ENCODE measurements around the gene MRFAP1L1.
"Not testable (repeated sequence)": the region's sequence is repeated elsewhere in the genome, so short reads cannot be mapped to it uniquely, and the experiment has no call there.

The MRFAP1L1 gene

GRCh38 chr4:6709230-6710114 lies at the start of gene MRFAP1L1:
Gene MRFAP1L1, minus strand, starts transcription at chr4:6709865. Its CDS starts 236 bp downstream, at chr4:6709629.
- TF ChIP-seq, protein P1, sequence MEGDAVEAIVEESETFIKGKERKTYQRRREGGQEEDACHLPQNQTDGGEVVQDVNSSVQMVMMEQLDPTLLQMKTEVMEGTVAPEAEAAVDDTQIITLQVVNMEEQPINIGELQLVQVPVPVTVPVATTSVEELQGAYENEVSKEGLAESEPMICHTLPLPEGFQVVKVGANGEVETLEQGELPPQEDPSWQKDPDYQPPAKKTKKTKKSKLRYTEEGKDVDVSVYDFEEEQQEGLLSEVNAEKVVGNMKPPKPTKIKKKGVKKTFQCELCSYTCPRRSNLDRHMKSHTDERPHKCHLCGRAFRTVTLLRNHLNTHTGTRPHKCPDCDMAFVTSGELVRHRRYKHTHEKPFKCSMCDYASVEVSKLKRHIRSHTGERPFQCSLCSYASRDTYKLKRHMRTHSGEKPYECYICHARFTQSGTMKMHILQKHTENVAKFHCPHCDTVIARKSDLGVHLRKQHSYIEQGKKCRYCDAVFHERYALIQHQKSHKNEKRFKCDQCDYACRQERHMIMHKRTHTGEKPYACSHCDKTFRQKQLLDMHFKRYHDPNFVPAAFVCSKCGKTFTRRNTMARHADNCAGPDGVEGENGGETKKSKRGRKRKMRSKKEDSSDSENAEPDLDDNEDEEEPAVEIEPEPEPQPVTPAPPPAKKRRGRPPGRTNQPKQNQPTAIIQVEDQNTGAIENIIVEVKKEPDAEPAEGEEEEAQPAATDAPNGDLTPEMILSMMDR (IDR thresholded peaks at IDR 0.05): 0 out of 2 replicates have a peak, but pooled peaks have one; percentile 7
- no peak for TF ChIP-seq ZFX (IDR thresholded peaks at IDR 0.05; ENCODE audit: borderline replicate concordance)
- peak within 1 kb of the TSS; percentile 85 for H3K27ac ChIP-seq

DNA sequence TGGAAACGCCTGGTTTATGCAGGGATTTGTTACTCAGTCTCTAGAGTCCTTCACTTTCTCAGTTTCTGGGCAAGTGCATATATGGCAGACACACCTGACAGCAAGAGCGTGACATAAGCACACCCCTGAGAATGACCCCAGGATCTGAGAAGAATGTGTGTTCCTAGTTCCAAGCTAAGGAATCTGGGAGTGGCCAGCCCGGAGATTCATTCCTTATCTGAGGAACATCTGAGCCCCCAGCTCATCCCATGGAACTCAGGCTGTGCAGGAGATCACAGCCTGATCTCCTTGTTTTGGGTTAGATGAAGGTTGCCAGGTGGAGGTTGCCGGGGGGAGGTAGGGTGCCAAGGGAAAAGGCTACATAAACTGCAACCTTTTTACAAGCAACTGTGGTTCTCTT lies 49.1 kb upstream of the MRFAP1L1 start:
- no peak for TF ChIP-seq ZFX (IDR thresholded peaks at IDR 0.05; ENCODE audit: borderline replicate concordance)
- TF ChIP-seq, protein P1 (IDR thresholded peaks at IDR 0.05): no peak
- no peak overlapping the region for H3K27ac ChIP-seq

DNA sequence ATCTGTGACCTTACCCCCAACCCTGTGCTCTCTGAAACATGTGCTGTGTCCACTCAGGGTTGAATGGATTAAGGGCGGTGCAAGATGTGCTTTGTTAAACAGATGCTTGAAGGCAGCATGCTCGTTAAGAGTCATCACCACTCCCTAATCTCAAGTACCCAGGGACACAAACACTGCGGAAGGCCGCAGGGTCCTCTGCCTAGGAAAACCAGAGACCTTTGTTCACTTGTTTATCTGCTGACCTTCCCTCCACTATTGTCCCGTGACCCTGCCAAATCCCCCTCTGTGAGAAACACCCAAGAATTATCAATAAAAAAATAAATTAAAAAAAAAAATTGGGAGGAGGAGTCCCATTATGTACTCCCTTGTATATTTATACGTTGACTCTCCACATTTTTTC lies 46.7 kb upstream of the MRFAP1L1 start:
- not testable (repeated sequence) for H3K27ac ChIP-seq

GRCh38 chr4:6755088-6755753 lies 45.6 kb upstream of the MRFAP1L1 start:
- H3K27ac ChIP-seq: no peak overlapping the region
- TF ChIP-seq ZFX (IDR thresholded peaks at IDR 0.05; ENCODE audit: borderline replicate concordance): no peak
- TF ChIP-seq, protein P1 (IDR thresholded peaks at IDR 0.05): no peak

GRCh38 chr4:6754481-6755087 lies 44.9 kb upstream of the MRFAP1L1 start:
- no peak for TF ChIP-seq ZFX (IDR thresholded peaks at IDR 0.05; ENCODE audit: borderline replicate concordance)
- TF ChIP-seq, protein P1 (IDR thresholded peaks at IDR 0.05): no peak
- no peak overlapping the region for H3K27ac ChIP-seq

DNA sequence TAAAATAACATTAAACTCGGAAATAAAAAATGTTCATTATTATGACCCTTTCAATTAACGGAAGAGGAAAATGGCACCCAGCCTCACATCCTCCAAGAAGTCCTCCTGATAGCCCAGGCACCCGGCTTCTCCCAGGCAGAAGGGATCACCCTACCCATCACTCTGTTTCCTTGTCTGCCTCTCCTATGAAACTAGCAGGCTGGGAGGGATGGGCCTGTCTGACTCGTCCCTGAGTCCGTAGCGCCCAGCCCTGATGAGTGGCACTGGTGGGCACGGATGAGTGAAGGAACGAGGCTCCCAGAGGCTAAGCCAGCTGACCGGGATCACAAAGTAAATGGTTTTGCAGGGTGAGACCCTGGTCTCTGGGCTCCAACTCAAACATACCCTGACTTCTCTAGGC lies 44.2 kb upstream of the MRFAP1L1 start:
- TF ChIP-seq, protein P1 (IDR thresholded peaks at IDR 0.05): no peak
- TF ChIP-seq ZFX (IDR thresholded peaks at IDR 0.05; ENCODE audit: borderline replicate concordance): no peak
- H3K27ac ChIP-seq: no peak overlapping the region

DNA sequence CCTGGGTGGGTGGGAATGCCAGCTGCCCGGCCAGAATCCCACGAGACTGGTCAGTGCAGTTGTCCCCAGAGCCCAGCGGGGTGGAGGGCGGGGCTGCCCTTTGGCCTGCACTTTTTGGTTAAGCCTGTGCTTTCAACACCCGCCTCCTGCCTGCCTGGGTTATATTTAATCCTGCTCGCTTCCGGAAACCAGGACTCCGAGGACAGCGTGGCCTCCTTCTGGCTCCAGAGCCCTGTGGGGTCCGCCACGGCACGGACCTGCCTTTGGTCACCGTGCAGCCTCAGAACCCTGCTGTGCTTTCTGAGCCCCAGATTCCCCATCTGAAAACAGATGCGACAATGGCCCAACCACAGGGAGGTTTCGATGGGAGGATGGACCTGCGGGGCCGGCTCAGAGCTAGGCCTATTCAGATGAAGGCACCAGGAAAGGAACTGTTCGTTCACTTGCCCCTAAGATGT lies 43.5 kb upstream of the MRFAP1L1 start:
- no peak overlapping the region for H3K27ac ChIP-seq
- no peak for TF ChIP-seq ZFX (IDR thresholded peaks at IDR 0.05; ENCODE audit: borderline replicate concordance)
- TF ChIP-seq, protein P1 (IDR thresholded peaks at IDR 0.05): no peak
